GM21447 (cell line): ENCODE measurements around the gene NFIA.

ENCODE experiments used
- ATAC-seq: cut with Tn5 transposase; IDR thresholded peaks from one replicate; pipeline ENCODE4 v1.9.1; 2021; ENCODE audit not compliant: unreplicated experiment

NFIA gene

GRCh38 chr1:61386770-61387169 lies 304.4 kb downstream of the NFIA start:
- no peak for ATAC-seq

- ATAC-seq, result no peak
Observed at GRCh38 chr1:61387829-61388228, 305.5 kb downstream of the NFIA start.

GRCh38 chr1:61388566-61388965 lies 306.2 kb downstream of the NFIA start:
- ATAC-seq, result no peak

GRCh38 chr1:61389194-61389925 lies 307.0 kb downstream of the NFIA start:
- no peak for ATAC-seq

DNA sequence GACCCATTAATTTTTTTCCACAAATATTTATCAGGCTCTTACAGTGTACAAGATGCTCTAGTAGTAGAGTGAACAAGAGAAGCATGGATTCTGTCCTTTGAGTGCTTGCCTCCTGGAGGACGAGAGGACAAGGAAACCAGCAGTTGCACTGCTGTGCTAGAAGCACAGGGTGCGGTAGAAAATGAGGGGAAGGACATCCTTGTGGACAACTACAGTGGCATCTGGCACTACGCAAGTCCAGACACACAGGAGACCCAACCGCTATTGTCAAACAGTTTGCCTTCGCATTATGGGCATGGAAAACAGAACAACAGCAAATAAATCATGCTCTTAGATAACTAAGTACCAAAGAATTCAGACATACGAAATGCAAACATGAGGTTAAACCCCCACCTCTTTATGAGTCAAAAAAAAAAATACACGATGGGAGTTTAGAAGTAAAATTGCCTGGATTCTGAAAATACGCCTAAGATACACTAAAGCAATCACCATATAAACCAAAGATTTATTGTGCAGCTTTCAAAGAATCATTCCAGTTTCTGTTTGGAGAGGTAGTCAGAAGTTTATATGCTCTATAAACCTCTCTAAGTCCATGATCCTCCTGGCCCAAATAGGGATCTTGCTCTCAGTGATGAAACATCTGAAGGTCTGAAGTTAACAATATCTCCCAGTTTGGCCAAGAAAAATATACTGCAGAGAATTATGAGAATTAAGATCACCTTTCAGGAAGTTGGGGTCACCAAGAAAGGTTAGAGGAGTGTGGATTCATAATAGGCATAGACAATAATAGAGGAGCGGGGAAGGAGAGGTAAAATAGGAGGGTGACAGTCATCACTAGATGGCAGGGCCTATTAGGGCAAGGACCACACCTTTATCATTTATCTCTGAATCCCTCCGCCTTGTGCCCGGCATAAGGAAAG lies 307.8 kb downstream of the NFIA start:
- ATAC-seq, result no peak

DNA sequence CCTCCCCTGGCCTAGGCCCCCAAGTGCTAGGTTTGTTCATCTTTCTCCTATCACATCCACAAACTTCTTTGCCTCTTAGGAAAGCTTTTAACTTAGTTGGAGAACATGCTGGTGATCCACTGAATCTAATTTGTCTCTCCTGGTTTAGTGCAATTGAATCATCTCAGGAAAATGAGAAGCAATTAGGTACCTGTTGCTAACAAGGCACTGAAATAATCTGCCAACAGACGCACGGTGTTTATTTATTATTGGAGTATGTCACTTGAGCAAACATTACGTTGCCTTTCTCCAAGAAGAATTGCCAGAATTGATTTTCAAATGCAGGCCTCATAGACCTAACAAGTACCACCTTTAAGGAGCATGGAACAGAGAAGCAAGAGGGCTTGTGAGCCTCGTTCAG lies 309.4 kb downstream of the NFIA start:
- no peak for ATAC-seq

GRCh38 chr1:61392409-61393242 lies 310.3 kb downstream of the NFIA start:
- ATAC-seq, result no peak

DNA sequence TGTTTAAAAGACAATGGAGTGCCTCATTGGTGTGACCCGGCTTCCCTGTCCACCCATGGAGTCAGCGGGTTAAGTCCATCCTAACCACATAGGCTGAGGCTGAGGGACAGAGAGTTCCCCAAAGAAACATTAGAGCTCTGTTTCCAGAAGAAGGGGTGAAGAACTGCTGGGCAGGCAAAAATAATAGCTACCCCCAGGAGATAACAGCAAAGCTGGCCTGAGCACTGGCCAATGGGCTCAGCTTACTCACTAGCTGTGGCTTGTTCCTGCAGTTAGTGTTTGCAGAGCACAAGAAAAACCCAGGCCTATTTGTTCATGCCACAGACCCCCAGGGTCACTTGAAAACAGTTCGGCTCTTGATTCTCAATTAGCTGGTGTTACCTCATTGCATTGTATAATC lies 311.2 kb downstream of the NFIA start:
- no peak for ATAC-seq

GRCh38 chr1:61395146-61395800 lies 312.9 kb downstream of the NFIA start:
- no peak for ATAC-seq

DNA sequence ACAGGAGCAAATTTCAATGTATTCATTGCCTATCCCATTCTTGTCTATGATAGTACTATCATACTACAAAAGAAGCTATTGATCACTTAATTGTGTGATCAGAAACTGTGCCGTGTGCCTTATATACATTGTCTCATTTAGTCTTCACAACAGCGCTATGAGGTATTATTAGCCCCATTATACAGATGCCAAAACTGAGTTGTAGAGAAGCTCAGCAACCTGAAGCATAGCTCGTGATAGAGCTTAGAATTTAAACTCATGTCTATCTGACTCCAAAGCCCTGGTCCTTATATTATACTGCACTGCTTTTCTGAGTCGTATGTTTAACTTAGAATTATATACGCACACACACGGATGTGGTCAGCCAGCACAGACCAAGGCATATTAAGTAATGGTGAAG lies 315.1 kb downstream of the NFIA start:
- ATAC-seq, result no peak

DNA sequence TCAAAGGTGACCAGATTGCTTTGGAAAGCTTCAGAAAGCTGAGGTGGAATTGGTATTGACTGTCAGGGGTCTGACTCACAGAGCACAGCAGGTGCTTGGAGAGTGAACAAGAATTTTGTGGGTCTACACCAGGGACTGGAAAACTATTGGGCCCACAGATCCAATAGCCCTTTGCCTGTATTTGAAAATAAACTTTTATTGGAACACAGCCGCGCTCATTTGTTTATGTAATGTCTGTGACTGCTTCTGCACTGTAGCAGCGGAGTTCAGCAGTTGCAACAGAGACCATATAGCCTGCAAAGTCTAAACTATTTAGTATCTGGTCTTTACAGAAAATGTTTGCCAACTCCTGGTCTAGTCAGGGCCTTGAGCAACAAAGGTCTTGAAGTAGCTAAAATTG lies 315.6 kb downstream of the NFIA start:
- ATAC-seq, result no peak

DNA sequence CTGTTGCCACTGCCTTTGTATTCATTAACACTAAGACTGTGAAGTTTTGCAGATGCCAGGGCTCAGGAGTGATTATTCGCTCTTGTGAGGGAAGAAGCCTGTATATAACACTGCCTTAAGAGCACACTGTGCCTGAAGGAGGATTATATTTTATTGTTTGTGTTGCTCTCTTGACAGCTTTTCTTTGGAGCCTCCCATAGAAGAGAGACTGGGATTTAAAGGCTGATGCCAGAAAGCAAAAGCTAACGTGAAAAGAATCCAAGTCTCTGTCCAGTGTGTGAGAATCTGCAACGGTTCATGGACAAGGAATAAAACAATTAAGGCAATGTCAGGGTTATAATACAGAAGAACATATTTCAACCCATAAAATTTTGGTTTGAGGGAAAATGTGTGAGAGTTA lies 316.8 kb downstream of the NFIA start:
- ATAC-seq, result no peak

DNA sequence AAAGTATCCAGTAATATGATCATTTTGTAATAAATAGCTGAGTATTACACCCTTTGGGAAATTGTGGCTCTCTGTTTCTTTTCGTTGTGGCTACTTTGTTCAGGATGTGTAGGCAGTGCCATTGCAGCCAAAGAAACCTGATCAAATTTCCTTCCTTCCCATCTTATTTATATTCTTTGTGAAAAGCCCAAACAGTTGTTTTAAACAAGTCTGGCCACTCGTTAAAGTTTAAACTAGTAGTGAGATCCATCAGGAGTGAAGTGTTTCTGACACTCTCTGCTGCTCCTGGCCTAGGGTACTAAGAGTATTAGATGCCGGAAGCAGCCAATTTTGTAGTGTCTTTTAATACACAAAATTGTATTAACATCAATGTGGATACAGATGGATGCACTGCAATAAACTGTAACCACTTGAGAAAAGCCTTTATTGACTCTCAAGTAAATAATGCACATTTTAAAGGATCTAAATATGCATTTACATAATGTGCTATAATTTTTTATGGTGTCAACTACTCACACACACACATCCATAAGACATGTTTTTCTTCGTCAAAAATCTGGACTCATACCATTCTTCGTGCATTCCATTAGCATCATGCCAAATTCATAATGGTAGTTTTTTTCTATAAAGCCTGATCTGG lies 317.9 kb downstream of the NFIA start:
- no peak for ATAC-seq

DNA sequence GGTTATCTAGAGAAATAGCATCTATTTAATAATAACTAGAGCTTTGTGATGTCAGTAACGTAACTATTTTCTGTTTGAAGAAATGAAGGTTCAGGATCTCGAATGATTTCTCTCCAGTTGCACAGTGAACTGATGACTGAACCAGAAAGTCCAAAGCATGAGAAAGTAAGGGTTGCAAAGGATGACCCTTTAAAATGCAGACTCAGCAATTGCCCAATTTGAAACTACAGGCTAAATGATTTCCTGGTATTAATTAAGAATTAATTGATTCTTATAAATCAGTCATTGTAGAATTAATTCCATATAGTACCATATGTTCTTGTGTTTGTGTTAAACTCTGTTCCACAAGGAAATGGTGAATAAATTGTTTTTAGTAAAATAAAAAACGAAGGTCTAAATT lies 318.6 kb downstream of the NFIA start:
- no peak for ATAC-seq

GRCh38 chr1:61403679-61404596 lies 321.6 kb downstream of the NFIA start:
- no peak for ATAC-seq

GRCh38 chr1:61404597-61405376 lies 322.4 kb downstream of the NFIA start:
- ATAC-seq, result no peak

- ATAC-seq, result no peak
Observed at GRCh38 chr1:61406467-61406866, 324.1 kb downstream of the NFIA start.

DNA sequence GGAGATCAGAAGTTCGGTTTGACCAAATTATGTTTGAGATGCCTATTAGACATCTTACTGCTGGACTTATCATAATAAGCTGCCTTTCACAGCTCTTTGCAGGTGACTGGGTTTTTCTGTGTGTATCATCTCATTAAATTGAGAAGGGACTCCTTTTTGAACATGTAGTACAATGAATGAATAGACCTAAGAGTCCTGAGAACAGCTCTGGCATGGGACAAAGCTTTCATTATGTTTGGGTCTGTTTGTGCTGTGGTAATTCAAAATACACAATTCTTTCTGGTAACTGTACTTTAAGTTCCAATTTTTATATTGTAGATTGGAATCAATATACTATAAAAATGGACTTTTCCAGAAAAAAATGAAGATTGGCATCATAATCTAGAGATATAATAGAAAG lies 330.2 kb downstream of the NFIA start:
- no peak for ATAC-seq

DNA sequence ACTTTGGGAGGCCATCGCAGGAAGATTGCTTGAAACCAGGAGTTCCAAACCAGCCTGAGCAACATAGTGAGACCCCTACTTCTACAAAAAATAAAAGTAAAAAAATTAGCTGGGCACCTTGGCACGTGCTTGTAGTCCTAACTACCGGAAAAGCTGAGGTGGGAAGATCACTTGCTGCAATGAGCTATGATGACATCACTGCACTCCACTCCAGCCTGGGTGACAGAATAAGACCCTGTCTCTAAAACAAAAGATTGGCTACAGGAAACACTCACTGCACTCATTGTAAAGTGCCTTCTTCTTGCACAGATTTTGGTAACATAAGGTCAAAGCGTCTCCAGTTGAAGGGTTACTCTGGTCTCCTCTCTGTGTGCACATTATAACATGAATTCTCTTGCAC lies 336.8 kb downstream of the NFIA start:
- no peak for ATAC-seq
